SU-DHL-6 (cell line): ENCODE measurements around the gene EPAS1.

ENCODE experiments used
- H2AFZ ChIP-seq: fragments of 200-600 bp; sonication (generic); 2 replicates; pipeline ENCODE4 v1.6.1; 2014; ENCODE audit warnings: low read depth, mild to moderate bottlenecking, moderate library complexity, mixed read lengths, antibody characterized with exemption, low read length; ENCODE audit not compliant: severe bottlenecking
- H3F3A ChIP-seq: fragments of 200-600 bp; shearing (Covaris generic); 2 replicates; pipeline ENCODE4 v1.6.0; 2016; ENCODE audit warnings: antibody characterized with exemption, mild to moderate bottlenecking; ENCODE audit not compliant: insufficient read depth
- H3K27ac ChIP-seq: fragments of 200-600 bp; sonication (generic); 2 replicates; pipeline ENCODE4 v1.5.1; 2016; ENCODE audit warnings: low read depth, mild to moderate bottlenecking, low read length, moderate library complexity, mixed read lengths
- H3K27me3 ChIP-seq: fragments of 200-600 bp; sonication (generic), shearing (Covaris generic); 2 replicates; pipeline ENCODE4 v1.6.0; 2014; ENCODE audit warnings: mild to moderate bottlenecking, low read length
- H3K36me3 ChIP-seq: fragments of 200-600 bp; sonication (generic); 2 replicates; pipeline ENCODE4 v1.6.1; 2014; ENCODE audit warnings: mild to moderate bottlenecking, low read length, mixed read lengths
- H3K4me2 ChIP-seq: fragments of 300-600, 200-600 bp; shearing (Covaris generic), sonication (generic); 2 replicates; pipeline ENCODE4 v1.6.0; 2014; ENCODE audit warnings: low read length, low read depth, mild to moderate bottlenecking; ENCODE audit not compliant: poor library complexity, severe bottlenecking
- H3K4me3 ChIP-seq: fragments of 200-600 bp; sonication (generic); 2 replicates; pipeline ENCODE4 v1.5.1; 2014; ENCODE audit warnings: antibody characterized with exemption, low read length, mild to moderate bottlenecking, mixed read lengths; ENCODE audit not compliant: insufficient read depth, poor library complexity, severe bottlenecking
- H3K79me2 ChIP-seq: fragments of 200-600 bp; sonication (generic); 2 replicates; pipeline ENCODE4 v1.6.1; 2014; ENCODE audit warnings: mild to moderate bottlenecking, low read length, moderate library complexity; ENCODE audit not compliant: insufficient read depth
- H3K9ac ChIP-seq: fragments of 200-600 bp; sonication (generic); 2 replicates; pipeline ENCODE4 v1.7.0; 2014; ENCODE audit warnings: mild to moderate bottlenecking, low read length
- H3K9me2 ChIP-seq: fragments of 200-600 bp; sonication (generic); replicated peaks from 2 replicates; pipeline ENCODE4 v1.6.1; 2014; ENCODE audit warnings: low read length; ENCODE audit not compliant: insufficient read depth
- H3K9me3 ChIP-seq: fragments of 200-600 bp; sonication (generic); 2 replicates; pipeline ENCODE4 v1.6.1; 2014; ENCODE audit warnings: low read length, mixed read lengths; ENCODE audit not compliant: insufficient read depth
- H4K20me1 ChIP-seq: fragments of 200-600 bp; sonication (generic); 2 replicates; pipeline ENCODE4 v1.6.1; 2014; ENCODE audit warnings: low read depth, mild to moderate bottlenecking, antibody characterized with exemption, low read length, moderate library complexity, mixed read lengths
- EZH2phosphoT487 ChIP-seq: fragments of 200-600 bp; sonication (generic), shearing (Covaris generic); conservative IDR thresholded peaks from 2 replicates; pipeline ENCODE4 v1.6.1; 2018; ENCODE audit warnings: mild to moderate bottlenecking, antibody characterized with exemption, low read length, moderate library complexity, mixed read lengths
- TF ChIP-seq, protein P1 (sequence below): fragments of 200-600 bp; sonication (generic); IDR thresholded peaks from one replicate; pipeline ENCODE4 v1.5.1; 2017; ENCODE audit warnings: antibody characterized with exemption, mild to moderate bottlenecking, low read length, moderate library complexity; ENCODE audit not compliant: insufficient read depth, poor library complexity, severe bottlenecking

Gene EPAS1

GRCh38 chr2:46298522-46299353 is 1.5 kb downstream of the EPAS1 start:
- no peaks in the 10 kb centered on the region for H4K20me1 ChIP-seq

DNA sequence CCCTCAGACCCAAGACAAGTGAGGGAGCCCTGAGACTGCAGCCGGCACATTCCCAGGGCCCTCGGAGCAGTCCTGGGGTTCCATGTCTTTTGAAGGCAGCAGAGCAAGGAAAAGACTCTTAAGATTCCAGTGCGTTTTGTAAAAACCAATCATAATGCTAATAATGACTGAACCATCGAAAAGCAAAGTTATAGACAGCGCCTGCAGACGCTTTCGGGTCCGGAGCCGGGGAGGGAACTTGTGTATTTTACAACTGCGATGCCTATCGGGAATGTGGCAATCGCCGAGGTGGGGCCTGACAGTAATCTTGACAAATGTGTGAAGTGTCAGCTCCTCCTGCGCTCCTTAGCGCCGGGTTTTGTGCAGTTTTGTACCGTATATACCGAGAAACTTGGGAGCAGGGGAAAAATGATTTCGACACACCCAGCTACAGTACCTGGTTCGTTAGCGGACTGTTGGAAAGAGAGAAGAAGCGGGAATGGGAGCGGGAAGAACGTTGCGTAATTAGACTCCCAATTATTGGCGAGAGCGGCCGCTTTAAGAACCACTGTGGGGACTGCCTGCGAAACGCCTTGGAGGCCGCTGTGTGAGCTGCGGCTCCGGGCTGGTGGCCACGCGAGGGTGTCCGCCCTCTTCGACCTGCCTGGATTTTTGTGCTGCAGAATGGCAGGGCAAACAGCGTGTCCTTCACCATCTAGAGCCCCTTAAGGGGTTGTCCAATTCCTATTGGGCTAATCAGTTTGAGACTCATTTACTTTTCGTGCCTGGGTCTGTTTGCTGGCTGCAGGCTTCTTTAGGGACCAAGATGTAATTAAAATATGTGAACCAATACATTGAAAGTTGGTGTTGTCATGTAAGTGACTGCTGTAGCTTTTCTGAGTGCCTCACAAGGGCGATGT is 2.4 kb downstream of the EPAS1 start:
- H3K27me3 ChIP-seq, result no peaks in the 10 kb centered on the region
- H3K4me3 ChIP-seq, result no peak overlapping the region
- H3K79me2 ChIP-seq, result no peaks in the 10 kb centered on the region
- TF ChIP-seq, protein P1, sequence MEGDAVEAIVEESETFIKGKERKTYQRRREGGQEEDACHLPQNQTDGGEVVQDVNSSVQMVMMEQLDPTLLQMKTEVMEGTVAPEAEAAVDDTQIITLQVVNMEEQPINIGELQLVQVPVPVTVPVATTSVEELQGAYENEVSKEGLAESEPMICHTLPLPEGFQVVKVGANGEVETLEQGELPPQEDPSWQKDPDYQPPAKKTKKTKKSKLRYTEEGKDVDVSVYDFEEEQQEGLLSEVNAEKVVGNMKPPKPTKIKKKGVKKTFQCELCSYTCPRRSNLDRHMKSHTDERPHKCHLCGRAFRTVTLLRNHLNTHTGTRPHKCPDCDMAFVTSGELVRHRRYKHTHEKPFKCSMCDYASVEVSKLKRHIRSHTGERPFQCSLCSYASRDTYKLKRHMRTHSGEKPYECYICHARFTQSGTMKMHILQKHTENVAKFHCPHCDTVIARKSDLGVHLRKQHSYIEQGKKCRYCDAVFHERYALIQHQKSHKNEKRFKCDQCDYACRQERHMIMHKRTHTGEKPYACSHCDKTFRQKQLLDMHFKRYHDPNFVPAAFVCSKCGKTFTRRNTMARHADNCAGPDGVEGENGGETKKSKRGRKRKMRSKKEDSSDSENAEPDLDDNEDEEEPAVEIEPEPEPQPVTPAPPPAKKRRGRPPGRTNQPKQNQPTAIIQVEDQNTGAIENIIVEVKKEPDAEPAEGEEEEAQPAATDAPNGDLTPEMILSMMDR, result no peak
- TF ChIP-seq EZH2phosphoT487, result no peak
- H2AFZ ChIP-seq, result no peak overlapping the region
- H3K9me2 ChIP-seq, result no peaks in the 10 kb centered on the region
- H3K27ac ChIP-seq, result no peak overlapping the region
- H4K20me1 ChIP-seq, result no peaks in the 10 kb centered on the region
- no peaks in the 10 kb centered on the region for H3K9me3 ChIP-seq
- H3K9ac ChIP-seq, result no peak overlapping the region
- no peak overlapping the region for H3K4me2 ChIP-seq
- H3K36me3 ChIP-seq, result no peaks in the 10 kb centered on the region
- no peaks in the 10 kb centered on the region for H3F3A ChIP-seq

More at GRCh38 chr2:46298522-46299353, 1.5 kb downstream of the EPAS1 start:
- H3F3A ChIP-seq, result no peaks in the 10 kb centered on the region
- no peaks in the 10 kb centered on the region for H3K79me2 ChIP-seq
- no peaks in the 10 kb centered on the region for H3K36me3 ChIP-seq
- no peaks in the 10 kb centered on the region for H3K27me3 ChIP-seq
- no peak overlapping the region for H3K9ac ChIP-seq
- no peak overlapping the region for H3K27ac ChIP-seq
- TF ChIP-seq, protein P1, result no peak
- TF ChIP-seq EZH2phosphoT487, result no peak
- no peak overlapping the region for H3K4me3 ChIP-seq
- no peaks in the 10 kb centered on the region for H3K9me2 ChIP-seq
- no peaks in the 10 kb centered on the region for H3K9me3 ChIP-seq
- H3K4me2 ChIP-seq, result no peak overlapping the region
- H2AFZ ChIP-seq, result no peak overlapping the region

DNA sequence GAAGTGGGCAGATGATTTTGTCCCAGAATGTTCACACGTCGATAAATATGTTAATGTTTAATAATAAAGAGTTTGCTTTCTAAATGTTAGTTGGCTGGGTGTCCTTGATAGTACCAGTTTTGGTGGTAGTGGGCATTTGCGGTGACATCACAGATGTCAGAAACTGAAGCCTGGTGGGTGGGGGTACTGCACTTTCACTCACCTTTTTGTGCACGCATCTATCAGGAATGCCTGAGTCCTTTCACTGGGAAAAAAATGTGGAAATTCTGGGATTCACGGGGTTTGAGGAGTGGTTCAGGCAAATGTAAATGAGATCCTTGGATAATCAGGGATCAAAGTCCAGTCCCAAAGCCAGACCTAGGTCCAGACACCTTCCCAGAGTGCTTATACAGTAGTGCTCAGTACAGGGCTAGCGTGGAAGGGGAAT is 3.2 kb downstream of the EPAS1 start:
- no peak overlapping the region for H3K27ac ChIP-seq
- H3F3A ChIP-seq, result no peaks in the 10 kb centered on the region
- no peaks in the 10 kb centered on the region for H3K79me2 ChIP-seq
- no peaks in the 10 kb centered on the region for H4K20me1 ChIP-seq
- H3K9me3 ChIP-seq, result no peaks in the 10 kb centered on the region
- H2AFZ ChIP-seq, result no peak overlapping the region
- no peak overlapping the region for H3K4me3 ChIP-seq
- no peak overlapping the region for H3K9ac ChIP-seq
- H3K4me2 ChIP-seq, result no peak overlapping the region
- TF ChIP-seq, protein P1, result no peak
- no peak for TF ChIP-seq EZH2phosphoT487
- no peaks in the 10 kb centered on the region for H3K36me3 ChIP-seq
- no peaks in the 10 kb centered on the region for H3K9me2 ChIP-seq
- H3K27me3 ChIP-seq, result no peaks in the 10 kb centered on the region
